GM18951 (cell line): ENCODE measurements around the gene ZBED5.

Experiments used
- POLR2A ChIP-seq: IDR thresholded peaks from 4 replicates; pipeline ENCODE4 v1.6.1; 2011; ENCODE audit warnings: mild to moderate bottlenecking; ENCODE audit not compliant: insufficient read length, insufficient read depth; ENCODE audit errors: extremely low read depth
- in situ Hi-C: fragments of 300-500 bp; cut with MboI; formaldehyde crosslinking; loops from one replicate; pipeline ENCODE4 v1.12.0; 2022; ENCODE audit warnings: low sequenced_read_pairs, mixed read lengths, inconsistent platforms; ENCODE audit not compliant: unreplicated experiment

Gene ZBED5

GRCh38 chr11:10857709-10858438, at the start of gene ZBED5:
Gene ZBED5 (minus strand): TSS chr11:10858053. CDS start chr11:10854945, 3,108 bp downstream.
- peak; percentile 88 for TF ChIP-seq POLR2A
- in situ Hi-C loops = no loop called here

- in situ Hi-C loops = no loop called here
- TF ChIP-seq POLR2A = no peak
These were observed 48.7 kb upstream of the ZBED5 start for GRCh38 chr11:10906521-10906920.

GRCh38 chr11:10902301-10903063, 44.6 kb upstream of the ZBED5 start:
- TF ChIP-seq POLR2A = no peak
- in situ Hi-C loops = no loop called here

GRCh38 chr11:10900681-10901415, 43.0 kb upstream of the ZBED5 start:
- no peak for TF ChIP-seq POLR2A

GRCh38 chr11:10899121-10899830, 41.4 kb upstream of the ZBED5 start:
- TF ChIP-seq POLR2A = no peak
- in situ Hi-C loops = no loop called here

More at GRCh38 chr11:10900681-10901415, 43.0 kb upstream of the ZBED5 start:
- in situ Hi-C loops = no loop called here

GRCh38 chr11:10898763-10899025, 40.8 kb upstream of the ZBED5 start:
- TF ChIP-seq POLR2A = no peak
- in situ Hi-C loops = no loop called here

GRCh38 chr11:10898003-10898762, 40.3 kb upstream of the ZBED5 start:
- no peak for TF ChIP-seq POLR2A
- in situ Hi-C loops = no loop called here

- in situ Hi-C loops = no loop called here
- no peak for TF ChIP-seq POLR2A
These were observed 39.3 kb upstream of the ZBED5 start for GRCh38 chr11:10897150-10897549.

- in situ Hi-C loops = no loop called here
- TF ChIP-seq POLR2A = no peak
These were observed 38.6 kb upstream of the ZBED5 start for GRCh38 chr11:10896493-10896892.

- in situ Hi-C loops = no loop called here
- TF ChIP-seq POLR2A = no peak
These were observed 37.4 kb upstream of the ZBED5 start for GRCh38 chr11:10895285-10895684.

GRCh38 chr11:10894666-10895065, 36.8 kb upstream of the ZBED5 start:
- TF ChIP-seq POLR2A = no peak

GRCh38 chr11:10893714-10894151, 35.9 kb upstream of the ZBED5 start:
- no peak for TF ChIP-seq POLR2A
- in situ Hi-C loops = no loop called here

More at GRCh38 chr11:10894666-10895065, 36.8 kb upstream of the ZBED5 start:
- in situ Hi-C loops = no loop called here
